Measurements from ENCODE around the gene VPS35L.

DNA sequence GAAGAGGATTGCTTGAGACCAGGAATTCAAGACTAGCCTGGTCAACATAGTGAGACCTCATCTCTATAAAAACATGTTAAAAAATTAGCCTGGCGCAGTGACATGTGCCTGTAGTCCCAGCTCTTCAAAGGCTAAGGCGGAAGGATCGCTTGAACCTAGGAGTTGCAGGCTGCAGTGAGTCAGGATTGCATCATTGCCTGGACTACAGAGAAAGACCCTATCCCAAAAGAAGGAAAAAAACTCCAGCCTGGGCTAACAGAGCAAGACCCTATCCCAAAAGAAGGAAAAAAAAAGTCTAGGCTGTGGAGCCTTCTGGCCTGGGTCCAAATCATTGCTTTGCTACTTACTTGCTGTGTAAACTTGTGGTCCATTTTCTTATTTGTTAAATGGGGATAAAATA is 26.8 kb upstream of the VPS35L start:
- TF ChIP-seq, protein P1, sequence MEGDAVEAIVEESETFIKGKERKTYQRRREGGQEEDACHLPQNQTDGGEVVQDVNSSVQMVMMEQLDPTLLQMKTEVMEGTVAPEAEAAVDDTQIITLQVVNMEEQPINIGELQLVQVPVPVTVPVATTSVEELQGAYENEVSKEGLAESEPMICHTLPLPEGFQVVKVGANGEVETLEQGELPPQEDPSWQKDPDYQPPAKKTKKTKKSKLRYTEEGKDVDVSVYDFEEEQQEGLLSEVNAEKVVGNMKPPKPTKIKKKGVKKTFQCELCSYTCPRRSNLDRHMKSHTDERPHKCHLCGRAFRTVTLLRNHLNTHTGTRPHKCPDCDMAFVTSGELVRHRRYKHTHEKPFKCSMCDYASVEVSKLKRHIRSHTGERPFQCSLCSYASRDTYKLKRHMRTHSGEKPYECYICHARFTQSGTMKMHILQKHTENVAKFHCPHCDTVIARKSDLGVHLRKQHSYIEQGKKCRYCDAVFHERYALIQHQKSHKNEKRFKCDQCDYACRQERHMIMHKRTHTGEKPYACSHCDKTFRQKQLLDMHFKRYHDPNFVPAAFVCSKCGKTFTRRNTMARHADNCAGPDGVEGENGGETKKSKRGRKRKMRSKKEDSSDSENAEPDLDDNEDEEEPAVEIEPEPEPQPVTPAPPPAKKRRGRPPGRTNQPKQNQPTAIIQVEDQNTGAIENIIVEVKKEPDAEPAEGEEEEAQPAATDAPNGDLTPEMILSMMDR (IDR thresholded peaks at IDR 0.05; ENCODE audit: low read depth, low read length, poor library complexity, severe bottlenecking) = no peak
- no peak for TF ChIP-seq EZH2phosphoT487 (IDR thresholded peaks at IDR 0.05; ENCODE audit: borderline replicate concordance, low read length)

Measured in DOHH2 (cell line).